ENCODE measurements around the gene SNX15.

The SNX15 gene

DNA sequence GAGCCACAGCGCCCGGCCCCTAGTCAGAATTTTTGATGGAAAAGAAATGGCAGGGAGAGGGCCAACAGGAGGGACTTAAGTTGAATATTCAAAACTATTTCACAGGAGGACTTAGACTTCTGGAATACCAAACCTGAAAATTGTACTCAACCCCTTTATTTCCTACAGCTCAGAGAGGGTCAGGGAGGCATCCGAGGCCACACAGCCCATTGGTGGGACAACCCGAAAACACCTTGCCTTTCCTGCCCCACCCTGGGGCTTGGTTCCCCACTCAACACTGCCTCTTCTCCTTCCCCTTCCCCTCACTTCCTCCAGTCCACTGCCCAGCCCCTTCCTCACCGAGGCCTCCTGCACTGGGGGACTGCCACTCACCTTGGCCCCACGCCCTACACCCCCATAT, 29.8 kb downstream of the SNX15 start:
- no peak for DNase-seq (ENCODE audit: low read depth in 2 of 2)

DNA sequence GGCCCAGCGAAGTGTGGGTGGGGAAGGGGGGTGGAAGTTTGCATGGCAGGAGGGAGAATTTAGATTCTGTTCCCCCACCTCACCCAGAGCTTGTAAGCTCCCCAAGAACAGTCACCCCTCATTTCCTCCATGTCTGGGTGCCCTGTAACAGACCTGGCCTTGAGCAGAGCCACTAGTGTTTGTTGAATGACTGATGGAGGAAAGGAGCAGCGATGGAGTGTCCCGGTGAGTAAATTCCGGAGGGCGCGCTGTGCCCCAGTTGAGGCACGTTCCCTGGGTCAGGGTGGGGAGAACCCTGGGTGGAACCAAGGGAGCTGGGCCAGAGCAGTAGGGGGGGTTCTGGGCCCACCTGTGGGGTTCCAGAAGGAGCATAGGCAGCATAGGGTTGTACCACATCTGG, 30.3 kb downstream of the SNX15 start:
- no peak for DNase-seq (ENCODE audit: low read depth in 2 of 2)

DNA sequence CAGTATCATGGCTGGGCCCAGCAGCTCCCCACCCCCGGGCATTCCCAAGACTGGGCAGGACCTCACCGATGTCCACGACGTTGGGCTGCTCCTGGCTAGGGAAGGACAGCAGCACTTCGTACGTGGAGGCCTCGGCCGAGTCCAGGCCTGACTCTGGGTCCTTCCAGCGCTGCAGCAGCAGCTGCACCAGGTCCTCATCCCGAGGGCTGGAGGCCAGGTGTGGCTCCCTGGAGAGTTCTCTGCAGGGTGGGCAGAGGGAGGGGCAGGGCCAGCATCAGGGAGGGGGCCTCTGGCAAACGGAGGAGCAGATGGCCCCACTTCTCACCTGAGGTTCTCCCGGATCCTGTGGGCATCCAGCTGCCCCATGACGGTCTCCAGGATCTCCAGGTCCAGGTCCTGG, 30.8 kb downstream of the SNX15 start:
- DNase-seq (ENCODE audit: low read depth in 2 of 2) = no peak

DNA sequence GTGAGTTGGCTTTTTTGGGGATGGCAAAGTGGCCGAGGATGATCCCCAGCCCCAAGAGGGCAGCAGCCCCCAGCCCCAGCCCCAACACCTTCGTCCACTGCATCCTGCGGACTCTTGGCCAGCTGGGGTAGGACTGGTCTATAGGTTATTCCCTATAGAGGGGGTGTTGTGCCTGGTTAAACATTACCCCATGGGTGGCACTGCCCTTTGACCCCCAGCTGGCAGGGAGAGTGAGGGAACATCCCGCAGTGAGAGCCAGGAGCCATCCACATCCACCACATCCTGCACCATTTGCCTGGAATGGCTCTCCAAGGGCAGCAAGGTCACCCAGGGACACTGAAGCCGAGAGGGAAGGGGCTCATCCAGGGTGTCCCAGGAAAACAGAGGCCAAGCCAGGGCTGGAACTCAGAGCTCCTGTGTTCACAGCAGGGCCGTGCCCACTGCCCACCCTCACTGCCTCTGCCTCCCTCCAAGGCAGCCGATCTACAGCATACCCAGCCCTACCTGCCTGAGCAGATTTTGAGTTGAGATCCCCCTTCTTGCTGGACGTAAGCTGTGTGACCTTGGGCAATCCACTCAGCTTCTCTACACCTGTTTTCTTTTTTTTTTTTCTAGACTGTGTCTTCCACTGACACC, 31.3 kb downstream of the SNX15 start, which contains the start of gene NAALADL1:
TSS of gene NAALADL1 (minus strand) at position 135 of the 636 bp plus-strand sequence. CDS start at position 103, 32 bp downstream.
- no peak for DNase-seq (ENCODE audit: low read depth in 2 of 2)

DNA sequence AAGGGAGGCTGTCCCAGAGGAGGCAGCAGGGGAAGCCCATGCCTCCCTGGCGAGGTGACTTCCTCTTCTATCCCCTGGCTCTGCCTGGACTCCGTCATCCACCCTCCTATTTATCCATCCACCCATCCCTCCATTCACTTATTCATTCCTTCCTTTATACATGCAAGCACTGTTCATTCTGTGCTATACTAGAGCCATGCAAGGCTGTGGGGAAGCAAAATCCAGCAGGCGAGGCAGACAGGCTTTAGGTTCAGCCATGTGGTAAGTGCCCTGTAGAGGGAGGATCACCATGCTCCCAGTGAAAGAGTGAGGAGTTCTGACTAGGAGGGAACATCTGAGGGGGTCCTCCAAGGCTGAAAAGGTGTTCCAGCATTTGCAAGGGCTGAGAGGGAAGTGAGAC, 32.3 kb downstream of the SNX15 start:
- no peak for DNase-seq (ENCODE audit: low read depth in 2 of 2)

DNA sequence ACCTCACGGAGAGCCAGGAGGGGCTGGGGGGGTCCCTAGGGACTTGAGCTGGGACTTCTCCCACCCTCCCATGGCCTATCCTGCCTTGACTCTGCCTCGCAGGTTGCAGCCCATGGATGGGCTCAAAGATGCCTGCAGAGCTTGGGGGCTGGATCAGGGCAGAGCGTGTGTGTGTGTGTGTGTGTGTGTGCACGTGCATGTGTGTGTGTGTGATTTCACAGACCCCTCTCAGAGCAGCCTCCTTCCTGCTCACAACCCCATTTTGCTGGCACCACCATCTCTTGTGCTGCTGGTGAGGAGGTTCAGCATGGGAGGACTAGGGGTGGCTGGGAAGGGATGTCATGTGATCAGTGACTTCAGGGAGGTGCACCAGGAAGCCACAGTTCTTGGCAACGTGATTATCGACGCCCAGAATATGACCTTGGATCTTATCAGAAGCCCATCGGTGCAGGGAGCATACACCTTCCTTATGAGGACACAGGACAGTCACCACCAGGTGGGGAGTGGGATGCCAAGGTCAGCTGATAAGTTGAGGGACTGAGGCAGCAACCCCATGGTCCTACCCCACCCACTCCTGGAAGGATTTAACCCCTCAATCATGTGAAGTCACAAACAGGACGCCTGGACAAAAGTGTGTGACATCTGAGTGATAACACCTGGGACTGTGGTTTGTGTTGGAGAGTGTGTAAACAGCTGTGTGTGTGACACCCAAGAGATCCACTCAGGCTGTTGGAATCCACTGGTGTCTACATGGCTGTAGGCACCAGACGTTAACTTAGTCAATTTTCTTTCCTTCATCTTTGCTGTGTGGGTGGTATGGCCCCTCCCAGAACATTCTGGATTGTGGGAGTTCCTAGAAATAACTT, 33.0 kb downstream of the SNX15 start:
- DNase-seq (ENCODE audit: low read depth in 2 of 2) = no peak

DNA sequence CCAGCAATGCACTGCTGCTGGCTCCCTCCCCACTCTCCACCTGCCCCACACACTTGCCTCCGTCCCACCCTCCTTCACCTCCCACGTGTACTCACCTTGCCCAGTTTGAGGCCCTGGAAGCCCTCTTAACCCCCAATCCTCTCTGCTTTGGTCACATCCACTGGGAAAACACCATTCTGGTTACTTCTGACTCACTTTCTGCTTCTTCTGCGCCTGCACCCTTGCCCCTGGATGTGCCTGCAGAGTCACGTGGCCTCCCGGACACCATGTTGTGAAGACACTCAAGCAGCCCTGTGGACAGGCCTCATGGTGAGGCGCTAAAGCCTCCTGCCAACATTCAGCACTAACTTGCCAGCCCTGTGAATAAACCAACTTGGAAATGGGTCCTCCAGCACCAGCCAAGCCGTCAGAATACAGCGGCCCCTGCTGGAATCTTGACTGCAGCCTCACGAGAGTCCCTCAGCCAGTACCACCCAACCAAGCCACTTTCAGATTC, 33.7 kb downstream of the SNX15 start:
- DNase-seq (ENCODE audit: low read depth in 2 of 2) = no peak

DNA sequence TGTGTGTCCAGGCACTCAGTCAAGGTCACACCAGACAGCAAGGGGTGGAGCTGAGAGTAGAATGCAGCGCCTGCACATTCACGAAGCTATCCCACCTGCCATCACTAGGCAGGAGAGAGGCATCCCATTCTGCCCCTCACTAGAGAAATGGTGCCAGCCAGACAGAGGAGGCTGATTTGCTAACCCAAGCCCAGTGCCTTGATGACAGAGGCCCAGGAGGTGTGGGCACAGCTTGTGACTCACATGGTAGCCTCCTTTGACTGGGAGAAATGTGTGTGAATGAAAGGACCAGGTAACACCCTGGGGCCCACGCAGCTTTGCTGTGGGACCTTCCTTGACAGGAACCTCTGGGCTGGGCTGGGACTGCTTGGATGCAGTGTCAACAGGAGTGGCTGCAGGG, 36.3 kb downstream of the SNX15 start:
- DNase-seq (ENCODE audit: low read depth in 2 of 2) = no peak

DNA sequence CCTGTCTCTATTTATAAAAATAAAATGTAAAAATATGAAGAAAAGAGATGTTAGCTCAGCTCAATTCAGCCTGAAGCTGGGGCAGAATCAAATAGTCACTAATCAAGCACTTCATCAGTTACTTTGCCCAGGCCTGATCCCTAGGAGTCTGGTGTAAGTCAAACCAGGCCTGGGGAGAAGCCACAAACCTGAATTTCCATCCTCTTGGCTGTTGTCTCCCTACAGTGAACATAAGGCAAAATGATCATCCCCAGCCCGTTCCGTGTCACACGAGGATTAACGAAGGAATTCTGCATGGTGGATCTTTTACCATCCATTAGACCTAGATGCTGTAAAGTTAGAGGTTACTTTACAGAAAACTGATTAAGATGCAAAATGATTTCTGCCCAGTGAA, 37.6 kb downstream of the SNX15 start:
- DNase-seq (ENCODE audit: low read depth in 2 of 2) = no peak

DNA sequence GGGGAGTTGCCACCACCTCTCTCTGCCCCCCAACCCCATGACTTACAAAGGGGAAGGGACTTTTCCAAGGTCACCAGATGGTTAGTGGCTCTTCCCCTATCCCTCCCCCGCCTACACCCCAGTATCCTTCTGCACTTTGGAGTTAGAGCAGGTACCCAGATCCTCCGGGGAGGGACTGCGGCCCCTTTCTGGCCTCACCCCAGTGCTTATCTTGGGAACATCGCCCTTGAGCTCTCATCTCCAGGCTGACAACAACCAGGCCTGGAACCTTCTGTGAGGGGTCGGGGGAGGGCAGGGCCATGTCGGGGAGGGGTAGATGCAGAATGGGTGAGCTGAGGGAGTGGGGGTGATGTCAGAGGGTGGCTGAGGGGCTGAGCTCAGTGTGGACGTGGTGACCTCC, 38.6 kb downstream of the SNX15 start:
- no peak for DNase-seq (ENCODE audit: low read depth in 2 of 2)

DNA sequence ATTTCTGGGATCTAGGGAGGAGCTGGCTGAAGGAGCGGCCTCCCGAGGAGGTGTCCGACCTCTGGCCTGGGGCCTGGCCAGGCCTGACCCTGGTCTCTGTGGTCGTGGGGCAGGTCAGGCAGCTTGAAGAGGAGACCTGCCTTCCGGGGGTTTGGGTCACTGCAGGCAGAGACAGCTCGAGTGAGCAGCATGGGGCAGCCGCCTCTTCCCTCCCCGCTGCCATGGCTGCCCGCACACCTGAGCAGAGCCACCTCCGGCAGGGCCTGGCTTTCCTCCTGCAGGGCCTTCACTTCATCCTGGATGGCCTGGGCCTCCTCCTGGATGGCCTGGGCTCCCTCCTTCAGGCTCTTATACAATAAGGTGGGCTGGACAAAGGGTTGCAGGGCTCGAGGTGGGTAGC, 39.1 kb downstream of the SNX15 start:
- DNase-seq (ENCODE audit: low read depth in 2 of 2) = no peak

DNA sequence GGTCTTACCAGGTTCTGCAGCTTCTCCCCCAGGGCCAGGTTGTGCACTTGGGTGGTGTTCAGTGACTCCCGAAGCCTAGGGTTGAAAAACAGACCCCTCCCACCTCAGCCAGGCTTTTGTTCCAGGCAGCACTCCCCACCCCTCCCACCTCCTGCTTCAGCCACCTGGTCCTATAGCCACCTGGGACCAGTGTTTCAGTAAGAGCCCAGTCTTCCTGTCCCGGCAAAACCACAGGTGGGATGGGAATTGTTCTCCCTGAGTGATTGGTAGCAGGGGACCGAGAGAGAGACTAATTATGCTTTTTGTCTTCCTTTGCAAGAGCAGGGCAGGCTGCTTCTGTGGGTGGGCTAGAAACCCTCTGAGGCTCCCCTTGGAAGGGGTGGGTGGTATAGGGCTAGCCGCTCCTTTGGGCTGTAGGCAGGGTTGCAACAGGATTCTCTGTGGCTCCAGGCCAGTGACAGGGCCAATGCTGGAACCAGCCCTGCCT, 39.6 kb downstream of the SNX15 start:
- DNase-seq (ENCODE audit: low read depth in 2 of 2) = no peak

DNA sequence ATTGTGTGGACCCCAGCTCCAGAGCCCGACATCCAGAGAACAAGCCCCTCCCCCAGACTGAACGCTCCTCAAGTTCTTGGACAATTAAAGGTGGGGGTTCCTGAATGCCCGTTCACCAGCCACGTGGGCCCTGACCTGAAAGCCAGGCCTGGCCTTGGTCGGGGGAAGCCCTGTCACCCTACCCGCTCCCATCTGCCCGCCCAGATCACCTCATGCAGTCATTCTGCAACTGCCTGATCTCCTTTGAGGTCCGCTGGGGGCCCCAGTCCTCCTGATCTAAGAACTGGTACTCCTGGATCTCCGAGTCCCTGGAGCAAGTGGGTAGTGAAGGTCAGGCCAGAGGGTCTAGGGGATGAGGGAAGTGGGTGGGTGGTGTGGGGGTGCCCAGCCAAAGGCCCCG, 40.2 kb downstream of the SNX15 start:
- no peak for DNase-seq (ENCODE audit: low read depth in 2 of 2)

DNA sequence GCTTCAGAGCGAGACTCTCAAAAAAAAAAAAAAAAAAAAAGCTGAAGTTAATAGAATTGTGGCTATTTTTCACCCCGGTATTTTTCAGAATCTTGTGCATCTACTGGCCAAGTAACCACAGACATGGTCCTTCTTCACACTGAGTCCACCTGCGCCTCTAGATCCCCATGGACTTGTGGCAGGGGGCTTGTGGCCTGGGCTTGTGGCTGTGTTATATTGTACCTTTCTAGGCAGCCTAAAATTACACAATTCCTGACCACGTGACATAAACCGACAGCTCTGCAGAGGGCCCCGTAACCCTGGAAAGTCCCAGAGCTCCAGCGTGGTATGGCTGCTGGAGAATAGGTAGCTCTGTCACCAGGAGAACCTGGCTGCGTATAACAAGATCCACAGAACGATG, 42.0 kb downstream of the SNX15 start:
- DNase-seq (ENCODE audit: low read depth in 2 of 2) = no peak

DNA sequence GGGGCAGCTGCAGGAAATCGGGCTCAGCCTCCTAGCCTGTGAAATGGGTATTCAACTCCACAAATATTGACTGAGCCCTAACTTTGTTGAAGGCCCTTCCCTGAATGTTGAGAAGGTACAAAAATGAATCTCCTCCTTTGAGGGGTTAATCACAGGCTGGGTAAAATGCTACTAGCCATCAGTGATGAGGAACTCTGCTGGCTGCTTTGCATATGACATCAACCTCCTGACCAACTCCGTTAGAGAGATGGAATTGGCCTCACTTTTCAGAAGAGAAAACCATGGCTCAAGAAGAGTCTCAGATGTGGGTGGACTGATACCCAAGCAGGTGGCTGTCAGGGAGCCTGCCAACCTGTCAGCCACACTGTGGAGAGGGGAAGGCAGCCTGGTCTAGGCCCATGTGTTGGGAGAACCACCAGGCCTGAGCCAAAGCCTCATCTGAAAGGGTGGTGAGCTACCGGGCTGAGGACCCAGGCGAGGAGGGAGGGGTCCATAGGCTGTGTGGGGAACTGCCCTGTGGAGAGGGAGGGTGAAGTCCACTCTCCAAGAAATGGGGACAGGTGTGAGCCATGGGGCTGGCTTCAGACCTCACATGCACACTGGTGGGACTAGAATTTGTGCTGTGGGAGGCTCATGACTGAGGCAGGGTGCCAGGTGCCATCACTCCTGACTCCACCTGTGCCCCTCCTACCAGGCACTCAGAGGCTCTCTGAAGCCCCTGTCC, 44.8 kb downstream of the SNX15 start:
- no peak for DNase-seq (ENCODE audit: low read depth in 2 of 2)

DNA sequence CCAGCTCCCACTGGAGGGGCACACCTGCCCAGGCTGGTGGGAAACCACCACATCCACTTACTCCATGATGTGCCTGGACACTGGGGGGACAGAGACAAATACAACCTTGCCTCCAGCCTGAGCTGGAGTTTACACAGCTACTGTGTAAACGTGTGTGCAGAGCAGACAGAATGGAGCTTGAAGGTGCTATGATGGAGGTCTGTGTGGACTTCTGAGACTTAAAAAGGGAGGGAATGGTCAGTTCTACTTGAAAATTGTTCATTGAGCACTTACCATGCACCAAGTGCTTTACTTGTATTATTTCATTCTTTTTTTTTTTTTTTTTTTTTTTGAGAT, 45.4 kb downstream of the SNX15 start:
- no peak for DNase-seq (ENCODE audit: low read depth in 2 of 2)

DNA sequence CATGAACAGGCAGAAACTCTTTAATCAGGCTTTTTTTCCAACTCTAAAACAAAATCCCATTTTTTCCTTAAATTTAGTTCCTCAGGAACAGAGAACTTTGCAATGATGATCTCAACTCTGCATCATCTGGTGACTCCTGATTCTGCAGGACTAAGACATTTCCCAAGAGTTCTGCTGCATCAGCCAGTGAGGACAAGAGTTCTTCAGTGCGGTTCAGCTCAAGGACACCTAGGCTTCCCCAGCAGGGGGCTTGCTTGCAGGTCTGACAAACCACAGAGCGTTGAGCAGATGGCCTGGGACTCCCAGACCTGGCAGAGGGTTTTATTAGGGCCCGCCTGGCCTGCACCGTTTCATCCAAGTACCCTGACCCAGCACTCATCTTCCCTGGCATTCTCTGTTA, 50.2 kb downstream of the SNX15 start:
- DNase-seq (ENCODE audit: low read depth in 2 of 2) = no peak

DNA sequence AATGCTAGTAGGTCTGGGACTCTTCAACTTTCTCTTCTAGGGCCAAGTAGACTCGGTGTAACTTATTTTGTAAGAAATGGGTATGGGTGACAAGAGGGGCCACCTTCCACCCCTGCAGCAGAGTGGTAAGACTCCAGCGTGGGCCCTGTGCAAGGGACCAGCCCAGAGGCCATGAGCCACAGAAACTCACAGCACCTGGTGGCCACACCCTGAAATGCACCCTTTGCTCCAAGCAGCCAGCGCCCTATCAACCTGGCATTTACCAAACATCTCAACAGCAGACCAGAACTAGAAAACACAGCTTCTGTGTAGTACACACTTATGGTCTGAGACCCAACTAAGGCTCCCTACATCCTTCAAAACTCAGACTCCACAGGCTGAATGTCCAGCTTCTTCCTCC, 50.9 kb downstream of the SNX15 start:
- peak; percentile 21 to 44 for DNase-seq (ENCODE audit: low read depth in 2 of 2)

DNA sequence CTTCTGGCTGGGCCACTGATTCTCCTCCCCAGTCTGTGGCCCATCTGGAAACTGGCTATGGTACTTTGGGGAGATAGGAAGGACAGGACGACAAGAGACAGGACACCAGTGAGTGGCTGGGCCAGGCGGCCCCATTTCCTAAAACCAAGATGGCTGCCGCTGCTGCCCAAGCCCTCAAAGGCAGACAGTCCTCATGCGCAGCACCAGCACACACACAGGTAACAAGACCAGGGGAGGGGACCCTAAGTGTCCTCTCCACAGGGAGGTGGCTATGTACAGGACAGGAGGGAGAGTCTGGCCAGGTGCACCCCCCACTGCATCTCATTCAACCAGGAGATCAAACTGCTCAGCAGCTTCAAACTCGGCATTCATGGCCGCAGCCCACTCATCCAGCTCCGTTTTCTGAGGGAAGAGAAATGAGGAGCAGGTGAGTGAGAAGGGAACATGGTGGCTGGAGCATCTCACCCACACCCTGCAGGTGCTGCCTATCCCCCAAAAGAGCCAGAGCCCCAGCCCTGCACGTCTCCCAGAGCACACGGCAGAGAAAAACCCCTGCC, 51.6 kb downstream of the SNX15 start:
- DNase-seq (ENCODE audit: low read depth in 2 of 2) = no peak

DNA sequence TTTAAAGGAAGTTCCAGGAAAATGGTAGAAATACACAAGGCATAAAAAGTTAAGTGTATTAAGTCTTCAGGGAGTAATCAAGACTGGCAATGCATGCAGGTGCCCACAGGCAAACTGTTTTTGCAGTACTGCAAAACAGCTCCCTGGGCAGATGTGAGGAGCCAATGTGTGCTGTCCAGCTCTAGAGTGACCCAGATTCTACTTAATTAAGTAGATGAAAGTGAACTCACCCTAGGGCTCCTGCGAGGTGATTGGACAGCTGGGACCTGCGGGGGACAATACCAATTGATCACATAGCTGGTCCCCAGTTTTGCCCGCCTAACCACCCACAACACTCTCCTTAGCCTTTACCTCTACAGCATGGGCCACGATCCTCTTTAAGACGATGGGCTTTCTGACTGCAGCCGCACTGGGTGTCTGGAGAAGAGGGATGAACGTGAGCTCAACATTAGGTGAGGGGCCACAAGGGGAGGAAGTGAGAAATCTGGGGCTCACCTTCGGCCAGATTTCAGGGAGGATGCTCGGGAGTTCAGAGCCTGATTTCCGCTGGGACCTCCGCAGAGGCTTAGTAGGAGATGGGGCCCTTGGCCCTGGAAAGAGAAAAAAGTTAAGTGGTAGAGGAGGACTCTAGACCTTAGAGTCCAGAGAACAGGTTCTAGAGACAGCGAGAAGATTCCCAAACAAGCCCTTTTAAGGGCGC, 56.0 kb downstream of the SNX15 start:
- no peak for DNase-seq (ENCODE audit: low read depth in 2 of 2)

DNA sequence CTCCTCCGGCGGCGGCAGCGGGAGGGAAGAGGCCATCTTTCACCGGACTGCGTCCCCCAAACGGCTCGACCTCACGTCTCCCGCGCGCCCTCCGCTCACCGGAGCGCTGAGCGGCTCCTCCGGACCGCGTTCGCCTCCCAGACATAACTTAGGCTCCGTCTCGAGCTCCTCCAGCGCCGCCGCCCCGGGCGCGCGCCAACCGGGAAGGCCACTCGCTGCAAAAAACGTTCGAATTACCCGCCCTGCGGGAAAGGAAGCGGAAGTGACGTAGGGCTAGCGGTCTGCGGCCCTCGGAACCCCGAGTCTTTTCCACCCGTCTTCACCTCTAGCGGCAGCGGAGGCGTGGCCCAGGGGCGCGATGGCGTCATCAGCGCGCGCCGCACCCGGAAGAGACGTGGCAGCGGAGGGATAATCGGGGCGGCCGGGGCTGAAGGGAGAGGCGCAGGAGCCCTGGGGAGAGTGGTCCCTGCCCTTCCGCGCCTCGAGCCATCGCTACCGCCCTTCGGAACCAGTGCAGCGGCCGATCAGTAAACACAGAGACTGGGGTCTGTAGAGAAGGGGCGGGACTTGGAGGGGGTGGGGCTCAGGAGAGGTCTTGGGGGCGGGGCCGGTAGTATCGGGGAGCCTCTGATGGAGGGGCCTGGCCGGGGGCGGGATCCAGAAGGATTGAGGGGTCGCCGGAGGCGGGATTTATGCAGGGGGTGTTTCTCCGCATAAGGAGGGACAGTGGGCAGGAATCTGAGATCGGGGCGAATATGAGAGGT, 56.8 kb downstream of the SNX15 start, which contains the start of the genes CDCA5 and ZFPL1:
TSS of gene CDCA5 (minus strand) at position 207 of the 764 bp plus-strand sequence. CDS start at position 145, 62 bp downstream.
TSS of gene ZFPL1 (plus strand) at position 389 of the 764 bp plus-strand sequence. CDS start 477 bp downstream, outside the sequence.
- DNase-seq (ENCODE audit: low read depth in 2 of 2) = peak; percentile 90 to 91

All from stimulated activated CD8-positive, alpha-beta memory T cell treated with anti-CD3 and anti-CD28 coated beads, Interleukin-15, amount 100 ng/mL, for 4 hours (primary cell).